GM18505 (cell line): ENCODE results near the gene NR2F2.

Experiments used
- ATAC-seq: cut with Tn5 transposase; IDR thresholded peaks from one replicate; pipeline ENCODE4 v1.9.1; 2021; ENCODE audit not compliant: unreplicated experiment
- POLR2A ChIP-seq: IDR thresholded peaks from 4 replicates; pipeline ENCODE4 v1.6.1; 2011; ENCODE audit warnings: borderline replicate concordance; ENCODE audit not compliant: insufficient read depth, insufficient read length; ENCODE audit errors: extremely low read depth

The NR2F2 gene

GRCh38 chr15:96330450-96331143, at the start of gene NR2F2:
Gene NR2F2 (plus strand): TSS chr15:96330700. CDS start chr15:96332106, 1,406 bp downstream.
- peak; percentile 62 for ATAC-seq
- TF ChIP-seq POLR2A = no peak

- ATAC-seq = no peak
- no peak for TF ChIP-seq POLR2A
Observed at GRCh38 chr15:96285305-96285704, 45.2 kb upstream of the NR2F2 start.

DNA sequence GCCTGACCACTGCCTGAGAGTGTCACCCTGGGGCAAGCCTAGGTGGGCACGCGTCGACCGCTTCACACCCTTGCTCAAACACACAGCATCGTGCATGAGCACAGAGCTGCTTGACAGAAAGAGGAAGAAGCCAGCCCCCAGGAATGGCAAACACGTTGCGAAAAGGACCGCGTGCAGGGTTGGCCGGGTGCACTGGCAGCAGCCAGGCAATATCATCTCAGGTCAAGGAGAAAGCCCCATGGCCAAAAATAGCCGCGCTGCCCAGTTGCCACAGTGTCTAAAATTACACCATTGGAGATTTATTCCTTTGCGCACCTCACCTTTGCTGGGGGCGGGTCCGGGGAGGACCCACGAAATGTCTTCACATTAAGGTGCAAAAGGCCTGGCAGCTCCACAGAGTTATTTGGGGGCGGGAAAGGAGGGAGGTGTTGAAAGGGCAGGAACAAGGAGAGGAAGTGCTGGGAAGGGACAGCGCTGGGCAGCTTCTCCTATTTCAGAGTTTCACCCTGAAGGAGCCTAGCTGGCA, 44.7 kb upstream of the NR2F2 start:
- ATAC-seq = no peak
- no peak for TF ChIP-seq POLR2A

- TF ChIP-seq POLR2A = no peak
- ATAC-seq = no peak
Observed at GRCh38 chr15:96290679-96291078, 39.8 kb upstream of the NR2F2 start.

- no peak for TF ChIP-seq POLR2A
- no peak for ATAC-seq
Observed at GRCh38 chr15:96292635-96293034, 37.9 kb upstream of the NR2F2 start.

GRCh38 chr15:96293441-96293840, 37.1 kb upstream of the NR2F2 start:
- no peak for ATAC-seq

DNA sequence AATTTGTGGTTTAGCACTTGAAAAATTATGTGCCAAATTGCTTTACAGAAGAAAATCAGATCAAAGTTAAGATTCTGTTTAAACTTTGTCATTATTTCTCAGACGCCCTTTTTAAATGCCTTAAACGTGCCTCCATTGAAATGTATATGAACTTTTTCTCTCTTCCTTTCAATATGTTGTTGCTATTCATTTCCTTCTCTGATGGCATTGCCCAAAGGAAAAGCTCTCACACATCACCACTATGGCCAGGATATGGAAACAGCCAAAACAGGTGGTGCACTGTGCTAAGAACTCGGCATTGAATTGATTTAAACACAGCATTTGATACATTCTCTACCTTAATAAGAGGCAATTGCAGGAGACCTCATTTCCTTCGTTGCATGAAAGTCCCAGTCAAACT, 35.7 kb upstream of the NR2F2 start:
- TF ChIP-seq POLR2A = no peak
- ATAC-seq = no peak

More at GRCh38 chr15:96293441-96293840, 37.1 kb upstream of the NR2F2 start:
- no peak for TF ChIP-seq POLR2A

DNA sequence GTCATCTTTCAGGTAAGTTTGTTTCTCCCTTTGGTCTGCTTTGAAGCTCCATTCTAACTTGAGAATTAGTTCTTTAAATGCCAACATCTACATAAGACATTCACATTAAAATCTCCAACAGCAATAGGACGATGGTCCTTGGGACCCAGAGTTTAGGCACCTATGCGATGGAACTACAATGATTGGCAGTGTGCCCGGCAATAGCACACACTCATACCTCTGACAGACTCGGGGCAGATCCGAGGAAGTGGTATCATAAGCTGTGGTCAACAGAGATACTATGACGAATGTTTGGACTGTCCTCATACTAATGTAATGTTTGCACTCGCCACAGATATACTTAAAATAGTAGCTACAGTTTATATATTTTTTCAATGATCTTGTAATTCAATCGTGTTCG, 34.2 kb upstream of the NR2F2 start:
- ATAC-seq = no peak
- no peak for TF ChIP-seq POLR2A

GRCh38 chr15:96297783-96298182, 32.7 kb upstream of the NR2F2 start:
- no peak for TF ChIP-seq POLR2A
- no peak for ATAC-seq

- no peak for ATAC-seq
- TF ChIP-seq POLR2A = no peak
Observed at GRCh38 chr15:96298217-96298616, 32.3 kb upstream of the NR2F2 start.

- no peak for ATAC-seq
- no peak for TF ChIP-seq POLR2A
Observed at GRCh38 chr15:96300836-96301235, 29.7 kb upstream of the NR2F2 start.

GRCh38 chr15:96303503-96304056, 26.9 kb upstream of the NR2F2 start:
- no peak for TF ChIP-seq POLR2A
- ATAC-seq = no peak

DNA sequence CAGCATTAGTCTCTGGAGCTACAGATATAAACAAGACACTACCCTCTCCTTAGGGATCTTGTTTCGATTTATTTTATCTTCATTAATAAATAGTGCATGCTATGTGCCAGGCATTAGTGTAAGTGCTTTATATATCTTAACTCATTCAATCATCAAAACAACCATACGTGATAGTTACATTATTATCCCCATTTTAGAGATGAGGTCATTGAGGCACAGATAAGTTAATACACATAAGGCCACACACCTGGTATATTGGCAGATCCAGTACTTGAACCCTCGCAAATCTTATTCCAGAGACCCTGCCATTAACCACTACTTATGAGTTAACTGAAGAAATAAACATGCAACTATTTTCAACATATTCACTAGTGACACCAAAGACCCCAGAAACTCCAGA, 25.7 kb upstream of the NR2F2 start:
- ATAC-seq = no peak
- TF ChIP-seq POLR2A = no peak

DNA sequence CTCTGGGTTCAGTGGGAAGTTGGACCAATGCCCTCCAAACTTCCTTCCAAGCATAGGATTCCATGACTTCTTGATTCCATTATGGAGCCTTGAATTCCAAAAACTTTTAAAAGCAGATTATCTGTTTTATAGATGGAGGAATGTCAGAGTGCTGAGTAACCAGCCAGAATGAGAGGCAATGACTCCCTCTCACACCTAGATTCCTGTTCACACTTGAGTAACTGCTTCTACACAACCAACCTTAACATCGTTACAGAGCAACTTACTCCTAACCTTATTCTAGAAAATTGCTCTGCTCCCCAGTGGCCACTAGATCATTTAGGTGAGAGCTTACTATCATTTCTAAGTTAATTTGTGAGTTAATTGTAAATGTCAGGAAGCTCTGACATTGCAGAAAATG, 24.2 kb upstream of the NR2F2 start:
- no peak for TF ChIP-seq POLR2A
- ATAC-seq = no peak
